RWPE2 (cell line): ENCODE measurements around the gene TRAPPC10.

Experiments used
- ATAC-seq: fragments of 200-7000 bp; cut with Tn5 transposase; 3 replicates; pipeline ENCODE4 v1.9.1; 2021; ENCODE audit warnings: low read depth
- DNase-seq: peaks from one replicate; pipeline ENCODE4 v3.0.0-alpha.2; 2020; ENCODE audit warnings: low spot score
- H3K27ac ChIP-seq: fragments of 450-650 bp; 2 replicates; pipeline ENCODE4 v1.5.1; 2017; ENCODE audit warnings: mild to moderate bottlenecking; ENCODE audit not compliant: poor library complexity, severe bottlenecking
- H3K27me3 ChIP-seq: fragments of 250-450 bp; sonication (Bioruptor Pico); 2 replicates; pipeline ENCODE4 v1.5.1; 2021; ENCODE audit warnings: mild to moderate bottlenecking, moderate library complexity; ENCODE audit not compliant: insufficient read depth, poor library complexity, severe bottlenecking
- H3K36me3 ChIP-seq: fragments of 250-450 bp; sonication (Bioruptor Pico); 2 replicates; pipeline ENCODE4 v1.5.1; 2020; ENCODE audit warnings: low read depth, mild to moderate bottlenecking, moderate library complexity
- H3K4me1 ChIP-seq: fragments of 250-450 bp; sonication (Bioruptor Pico); 2 replicates; pipeline ENCODE4 v1.5.1; 2021; ENCODE audit warnings: mild to moderate bottlenecking, moderate library complexity; ENCODE audit not compliant: insufficient read depth, poor library complexity, severe bottlenecking
- H3K4me3 ChIP-seq: fragments of 250-450 bp; sonication (Bioruptor Pico); 2 replicates; pipeline ENCODE4 v1.5.1; 2021; ENCODE audit warnings: mild to moderate bottlenecking, moderate library complexity; ENCODE audit not compliant: severe bottlenecking
- H3K9me3 ChIP-seq: fragments of 250-450 bp; sonication (Bioruptor Pico); 2 replicates; pipeline ENCODE4 v1.5.1; 2021; ENCODE audit warnings: mild to moderate bottlenecking, moderate library complexity; ENCODE audit not compliant: severe bottlenecking
- CTCF ChIP-seq: fragments of 450-650 bp; IDR thresholded peaks from one replicate; pipeline ENCODE4 v1.5.1; 2017; ENCODE audit warnings: mild to moderate bottlenecking, moderate library complexity; ENCODE audit not compliant: poor library complexity, severe bottlenecking

TRAPPC10 gene

GRCh38 chr21:43976661-43977060 is 35.4 kb upstream of the TRAPPC10 start:
- DNase-seq, result no peak
- Histone ChIP-seq H3K27ac (no peak overlapping the region), H3K27me3 (no peaks in the 10 kb centered on the region), H3K36me3 (peaks cover 22% of the 10 kb centered on the region), H3K4me1 (no peaks in the 10 kb centered on the region), H3K9me3 (no peaks in the 10 kb centered on the region), H3K4me3 (no peak overlapping the region)
- no peak for ATAC-seq
- TF ChIP-seq CTCF, result no peak

GRCh38 chr21:43978060-43978459 is 34.0 kb upstream of the TRAPPC10 start:
- no peak for TF ChIP-seq CTCF

GRCh38 chr21:43979654-43980053 is 32.5 kb upstream of the TRAPPC10 start:
- ATAC-seq (no peak), DNase-seq (no peak)
- Histone ChIP-seq H3K4me3 (no peak overlapping the region), H3K27me3 (no peaks in the 10 kb centered on the region), H3K36me3 (peaks cover 27% of the 10 kb centered on the region), H3K27ac (no peak overlapping the region), H3K4me1 (no peaks in the 10 kb centered on the region), H3K9me3 (no peaks in the 10 kb centered on the region)
- TF ChIP-seq CTCF, result peak; percentile 33

More at GRCh38 chr21:43978060-43978459, 34.0 kb upstream of the TRAPPC10 start:
- ATAC-seq, result no peak
- H3K4me1 ChIP-seq, result no peaks in the 10 kb centered on the region
- no peaks in the 10 kb centered on the region for H3K9me3 ChIP-seq
- peaks cover 27% of the 10 kb centered on the region for H3K36me3 ChIP-seq
- H3K27me3 ChIP-seq, result no peaks in the 10 kb centered on the region
- no peak overlapping the region for H3K4me3 ChIP-seq
- no peak overlapping the region for H3K27ac ChIP-seq
- DNase-seq, result no peak

- Histone ChIP-seq H3K36me3 (peaks cover 27% of the 10 kb centered on the region), H3K4me3 (no peak overlapping the region), H3K27me3 (no peaks in the 10 kb centered on the region), H3K4me1 (no peaks in the 10 kb centered on the region), H3K27ac (no peak overlapping the region), H3K9me3 (no peaks in the 10 kb centered on the region)
- no peak for ATAC-seq
- DNase-seq, result no peak
- TF ChIP-seq CTCF, result no peak
These were observed 30.8 kb upstream of the TRAPPC10 start for GRCh38 chr21:43981151-43981870.

GRCh38 chr21:43981871-43982210 is 30.3 kb upstream of the TRAPPC10 start:
- no peak overlapping the region for H3K27ac ChIP-seq
- H3K27me3 ChIP-seq, result no peaks in the 10 kb centered on the region
- no peak for TF ChIP-seq CTCF
- no peak overlapping the region for H3K4me3 ChIP-seq
- H3K9me3 ChIP-seq, result no peaks in the 10 kb centered on the region
- ATAC-seq, result no peak
- peaks cover 22% of the 10 kb centered on the region for H3K36me3 ChIP-seq
- no peaks in the 10 kb centered on the region for H3K4me1 ChIP-seq
- no peak for DNase-seq
